ENCODE results near the gene IGF1. TPM values are rescaled to one million over a fixed set of nuclear protein-coding genes. Genes with fewer than 3 reads are reported as not detected.
A peak's percentile ranks its signal among the peaks of the same experiment; 100 is the strongest.

The IGF1 gene
- total and polyA plus RNA-seq, 9 of the 15 experiments (the other 6 are each of a cell fraction or from before 2014, with no cell fraction given) = 3.7 to 13.9 (median 4.5) TPM

DNA sequence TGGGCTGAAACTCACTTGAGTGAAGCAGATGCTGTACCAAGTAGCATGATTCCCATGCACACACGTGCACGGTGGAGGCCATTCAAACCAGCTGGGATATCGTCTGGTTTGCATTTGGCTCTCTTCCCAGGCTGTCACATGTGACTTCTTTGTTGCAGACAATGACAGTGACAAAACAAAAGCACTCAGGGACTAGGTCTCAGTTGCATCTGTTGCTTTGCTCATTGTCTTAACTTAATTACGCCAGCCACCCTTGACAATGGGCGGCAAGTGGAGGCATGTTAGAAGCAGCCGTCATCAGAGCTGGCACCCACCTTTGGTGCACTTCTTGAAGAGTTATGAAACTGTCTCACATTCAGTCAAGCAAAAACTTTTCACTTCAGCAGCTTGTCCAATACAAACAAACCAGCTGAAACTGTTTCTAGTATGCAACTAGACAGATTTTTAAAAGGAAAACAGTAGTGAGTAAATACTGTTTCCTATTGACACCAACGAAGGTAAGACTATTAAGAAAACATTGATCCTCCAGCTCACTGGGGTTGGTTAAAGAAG, 74.3 kb downstream of the IGF1 start (continued):
- TF ChIP-seq HNRNPLL (IDR thresholded peaks at IDR 0.05; ENCODE audit: low read depth, low read length, poor library complexity, severe bottlenecking) (no peak), TAF1 (IDR thresholded peaks at IDR 0.05; ENCODE audit: control insufficient read depth, extremely low read depth, insufficient read depth, low read length, severe bottlenecking) (no peak), ILF3 (IDR thresholded peaks at IDR 0.05; ENCODE audit: borderline replicate concordance) (no peak), ZFPM2 (CRISPR knock-in tag; IDR thresholded peaks at IDR 0.05) (no peak), ZNF24 (IDR thresholded peaks at IDR 0.05) (peak; percentile 30; the same call in 1 of the 2 replicates), RBM39 (optimal IDR thresholded peaks at IDR 0.05; ENCODE audit: low read depth, low read length) (no peak), SMARCA4 (IDR thresholded peaks at IDR 0.05) (no peak), KLF10 (CRISPR knock-in tag; IDR thresholded peaks at IDR 0.05) (no peak), RBBP5 (IDR thresholded peaks at IDR 0.05; ENCODE audit: borderline replicate concordance, insufficient read depth, low read length, poor library complexity, severe bottlenecking) (no peak), ADNP (tag; IDR thresholded peaks at IDR 0.05) (no peak), ZNF830 (CRISPR knock-in tag; IDR thresholded peaks at IDR 0.05) (no peak), ZNF41 (CRISPR knock-in tag; conservative IDR thresholded peaks at IDR 0.05) (no peak), ZNF143 (CRISPR knock-in tag; IDR thresholded peaks at IDR 0.05) (no peak), ZNF57 (CRISPR knock-in tag; IDR thresholded peaks at IDR 0.05) (no peak), GATAD2B (IDR thresholded peaks at IDR 0.05; ENCODE audit: borderline replicate concordance) (no peak), NELFE (IDR thresholded peaks at IDR 0.05; ENCODE audit: insufficient read depth, insufficient read length) (no peak), CBFA2T2 (conservative IDR thresholded peaks at IDR 0.05) (0 out of 2 replicates have a peak, but pooled peaks have one; percentile 22), FOXM1 (IDR thresholded peaks at IDR 0.05; ENCODE audit: low read depth) (no peak), FOXM1 (CRISPR knock-in tag; IDR thresholded peaks at IDR 0.05; ENCODE audit: low read depth) (no peak), MCM5 (IDR thresholded peaks at IDR 0.05; ENCODE audit: low read depth) (no peak), WHSC1 (IDR thresholded peaks at IDR 0.05; ENCODE audit: low read length) (no peak), LEF1 (IDR thresholded peaks at IDR 0.05) (0 out of 2 replicates have a peak, but pooled peaks have one; percentile 47), ESRRA (IDR thresholded peaks at IDR 0.05; ENCODE audit: borderline replicate concordance, low read depth) (no peak), TEAD2 (tag; IDR thresholded peaks at IDR 0.05) (no peak), ZNF212 (CRISPR knock-in tag; IDR thresholded peaks at IDR 0.05) (no peak)
- TF ChIP-seq, protein P1, sequence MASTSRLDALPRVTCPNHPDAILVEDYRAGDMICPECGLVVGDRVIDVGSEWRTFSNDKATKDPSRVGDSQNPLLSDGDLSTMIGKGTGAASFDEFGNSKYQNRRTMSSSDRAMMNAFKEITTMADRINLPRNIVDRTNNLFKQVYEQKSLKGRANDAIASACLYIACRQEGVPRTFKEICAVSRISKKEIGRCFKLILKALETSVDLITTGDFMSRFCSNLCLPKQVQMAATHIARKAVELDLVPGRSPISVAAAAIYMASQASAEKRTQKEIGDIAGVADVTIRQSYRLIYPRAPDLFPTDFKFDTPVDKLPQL (IDR thresholded peaks at IDR 0.05; ENCODE audit: extremely low read depth, insufficient read length) = no peak
- TF ChIP-seq, protein P2, sequence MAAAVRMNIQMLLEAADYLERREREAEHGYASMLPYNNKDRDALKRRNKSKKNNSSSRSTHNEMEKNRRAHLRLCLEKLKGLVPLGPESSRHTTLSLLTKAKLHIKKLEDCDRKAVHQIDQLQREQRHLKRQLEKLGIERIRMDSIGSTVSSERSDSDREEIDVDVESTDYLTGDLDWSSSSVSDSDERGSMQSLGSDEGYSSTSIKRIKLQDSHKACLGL (CRISPR knock-in tag; IDR thresholded peaks at IDR 0.05; ENCODE audit: borderline replicate concordance, poor library complexity, severe bottlenecking) = no peak
- TF ChIP-seq, protein P3, sequence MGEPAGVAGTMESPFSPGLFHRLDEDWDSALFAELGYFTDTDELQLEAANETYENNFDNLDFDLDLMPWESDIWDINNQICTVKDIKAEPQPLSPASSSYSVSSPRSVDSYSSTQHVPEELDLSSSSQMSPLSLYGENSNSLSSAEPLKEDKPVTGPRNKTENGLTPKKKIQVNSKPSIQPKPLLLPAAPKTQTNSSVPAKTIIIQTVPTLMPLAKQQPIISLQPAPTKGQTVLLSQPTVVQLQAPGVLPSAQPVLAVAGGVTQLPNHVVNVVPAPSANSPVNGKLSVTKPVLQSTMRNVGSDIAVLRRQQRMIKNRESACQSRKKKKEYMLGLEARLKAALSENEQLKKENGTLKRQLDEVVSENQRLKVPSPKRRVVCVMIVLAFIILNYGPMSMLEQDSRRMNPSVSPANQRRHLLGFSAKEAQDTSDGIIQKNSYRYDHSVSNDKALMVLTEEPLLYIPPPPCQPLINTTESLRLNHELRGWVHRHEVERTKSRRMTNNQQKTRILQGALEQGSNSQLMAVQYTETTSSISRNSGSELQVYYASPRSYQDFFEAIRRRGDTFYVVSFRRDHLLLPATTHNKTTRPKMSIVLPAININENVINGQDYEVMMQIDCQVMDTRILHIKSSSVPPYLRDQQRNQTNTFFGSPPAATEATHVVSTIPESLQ (CRISPR knock-in tag; IDR thresholded peaks at IDR 0.05) = no peak

All from K562 (cell line).